Neuronal stem cell (in vitro differentiated cells): Measurements from ENCODE around the gene NQO2. TPM values are rescaled to one million over a fixed set of nuclear protein-coding genes. Genes with fewer than 3 reads are reported as not detected.

Experiments
- DNase-seq: peaks from one replicate; pipeline ENCODE4 v3.0.0-alpha.2; 2013; ENCODE audit warnings: low spot score
- H2AFZ ChIP-seq: one replicate; pipeline ENCODE4 v1.6.1; 2013; ENCODE audit warnings: mild to moderate bottlenecking, low read length, inconsistent platforms
- H2AK5ac ChIP-seq: 2 replicates; pipeline ENCODE4 v1.6.1; 2013; ENCODE audit warnings: low read depth, mild to moderate bottlenecking, inconsistent platforms, low read length, moderate library complexity, mixed read lengths
- H2BK120ac ChIP-seq: 2 replicates; pipeline ENCODE4 v1.6.1; 2013; ENCODE audit warnings: low read depth, mild to moderate bottlenecking, inconsistent platforms, low read length, moderate library complexity, mixed read lengths
- H2BK12ac ChIP-seq: one replicate; pipeline ENCODE4 v1.6.1; 2013; ENCODE audit warnings: low read length, inconsistent platforms
- H2BK15ac ChIP-seq: 2 replicates; pipeline ENCODE4 v1.6.1; 2013; ENCODE audit warnings: mild to moderate bottlenecking, low read length, inconsistent platforms, mixed read lengths
- H2BK5ac ChIP-seq: one replicate; pipeline ENCODE4 v1.6.1; 2013; ENCODE audit warnings: inconsistent platforms, mild to moderate bottlenecking, low read length, moderate library complexity
- H3K14ac ChIP-seq: one replicate; pipeline ENCODE4 v1.6.1; 2013; ENCODE audit warnings: low read length, inconsistent platforms
- H3K18ac ChIP-seq: 2 replicates; pipeline ENCODE4 v1.6.1; 2013; ENCODE audit warnings: low read length, inconsistent platforms
- H3K23ac ChIP-seq: 2 replicates; pipeline ENCODE4 v1.6.1; 2013; ENCODE audit warnings: low read depth, mild to moderate bottlenecking, mixed read lengths, low read length, inconsistent platforms; ENCODE audit not compliant: poor library complexity
- H3K27ac ChIP-seq: replicated peaks from 3 replicates; pipeline ENCODE4 v1.5.1; 2013; ENCODE audit warnings: low read length, inconsistent platforms
- H3K27me3 ChIP-seq, 3 experiments: 2 replicates each; pipeline ENCODE4 v1.6.1; 2013; ENCODE audit warnings: low read length in 3 of 3, mild to moderate bottlenecking in 2 of 3, inconsistent platforms in 1 of 3, low read depth in 1 of 3, mixed read lengths in 1 of 3, moderate library complexity in 1 of 3; ENCODE audit not compliant: control insufficient read depth in 3 of 3, insufficient read depth in 3 of 3
- H3K36me3 ChIP-seq, 2 donors: replicated peaks in 1 of 2; 2 replicates each; pipeline ENCODE4 v1.6.1; 2013; ENCODE audit warnings: low read length in 2 of 2; ENCODE audit not compliant: control insufficient read depth in 2 of 2, insufficient read depth in 2 of 2
- H3K4ac ChIP-seq: 2 replicates; pipeline ENCODE4 v1.6.1; 2013; ENCODE audit warnings: inconsistent platforms, mild to moderate bottlenecking, low read length, moderate library complexity
- H3K4me1 ChIP-seq, 2 donors: 1 replicate in 1 of 2; 2 replicates in 1 of 2; pipeline ENCODE4 v1.6.1; 2013; ENCODE audit warnings: low read length in 2 of 2, low read depth in 1 of 2; ENCODE audit not compliant: control insufficient read depth in 2 of 2, insufficient read depth in 1 of 2
- H3K4me2 ChIP-seq: one replicate; pipeline ENCODE4 v1.6.1; 2013; ENCODE audit warnings: mild to moderate bottlenecking, low read length, inconsistent platforms; ENCODE audit not compliant: insufficient read depth, poor library complexity, severe bottlenecking
- H3K4me3 ChIP-seq, 2 donors: 2 replicates each; pipeline ENCODE4 v1.5.1; 2013; ENCODE audit warnings: low read length in 2 of 2, mild to moderate bottlenecking in 2 of 2, inconsistent platforms in 1 of 2, moderate library complexity in 1 of 2
- H3K79me1 ChIP-seq: one replicate; pipeline ENCODE4 v1.6.1; 2013; ENCODE audit warnings: low read depth, mild to moderate bottlenecking, inconsistent platforms, low read length, moderate library complexity
- H3K9ac ChIP-seq: one replicate; pipeline ENCODE4 v1.6.1; 2013; ENCODE audit warnings: mild to moderate bottlenecking, low read depth, low read length, inconsistent platforms; ENCODE audit not compliant: poor library complexity
- H3K9me3 ChIP-seq, 2 donors: replicated peaks in 1 of 2; 2 replicates each; pipeline versions ENCODE3 to v1.6.1; 2013; ENCODE audit warnings: low read length in 2 of 2, mild to moderate bottlenecking in 2 of 2, inconsistent platforms in 1 of 2, low read depth in 1 of 2, mixed read lengths in 1 of 2, moderate library complexity in 1 of 2; ENCODE audit not compliant: control insufficient read depth in 2 of 2, insufficient read depth in 1 of 2
- H4K8ac ChIP-seq: one replicate; pipeline ENCODE4 v1.6.1; 2013; ENCODE audit warnings: low read depth, mild to moderate bottlenecking, inconsistent platforms, low read length, moderate library complexity
- H4K91ac ChIP-seq: one replicate; pipeline ENCODE4 v1.6.1; 2013; ENCODE audit warnings: low read length, low read depth, mild to moderate bottlenecking, inconsistent platforms; ENCODE audit not compliant: poor library complexity
- WGBS, 2 donors: extraction: QIAGEN DNeasy Blood & Tissue Kit; methylation state at CpG; one replicate each; pipeline ENCODE4 v1.1.7; 2013; ENCODE audit warnings: missing lambda C conversion rate in 2 of 2, mixed read lengths in 1 of 2; ENCODE audit not compliant: insufficient read length in 2 of 2, insufficient replicate concordance in 1 of 2; ENCODE audit errors: extremely low coverage in 2 of 2; 5-methylcytosine and 5-hydroxymethylcytosine counted together
- small RNA-seq: library from polyadenylated mRNA; stranded (forward); fragments of <200 nt; extraction: miRNeasy Mini kit (QIAGEN cat#:217004); gene quantifications from one replicate; pipeline ENCODE3, GENCODE V24; 2013; ENCODE audit not compliant: insufficient read depth

The NQO2 gene

DNA sequence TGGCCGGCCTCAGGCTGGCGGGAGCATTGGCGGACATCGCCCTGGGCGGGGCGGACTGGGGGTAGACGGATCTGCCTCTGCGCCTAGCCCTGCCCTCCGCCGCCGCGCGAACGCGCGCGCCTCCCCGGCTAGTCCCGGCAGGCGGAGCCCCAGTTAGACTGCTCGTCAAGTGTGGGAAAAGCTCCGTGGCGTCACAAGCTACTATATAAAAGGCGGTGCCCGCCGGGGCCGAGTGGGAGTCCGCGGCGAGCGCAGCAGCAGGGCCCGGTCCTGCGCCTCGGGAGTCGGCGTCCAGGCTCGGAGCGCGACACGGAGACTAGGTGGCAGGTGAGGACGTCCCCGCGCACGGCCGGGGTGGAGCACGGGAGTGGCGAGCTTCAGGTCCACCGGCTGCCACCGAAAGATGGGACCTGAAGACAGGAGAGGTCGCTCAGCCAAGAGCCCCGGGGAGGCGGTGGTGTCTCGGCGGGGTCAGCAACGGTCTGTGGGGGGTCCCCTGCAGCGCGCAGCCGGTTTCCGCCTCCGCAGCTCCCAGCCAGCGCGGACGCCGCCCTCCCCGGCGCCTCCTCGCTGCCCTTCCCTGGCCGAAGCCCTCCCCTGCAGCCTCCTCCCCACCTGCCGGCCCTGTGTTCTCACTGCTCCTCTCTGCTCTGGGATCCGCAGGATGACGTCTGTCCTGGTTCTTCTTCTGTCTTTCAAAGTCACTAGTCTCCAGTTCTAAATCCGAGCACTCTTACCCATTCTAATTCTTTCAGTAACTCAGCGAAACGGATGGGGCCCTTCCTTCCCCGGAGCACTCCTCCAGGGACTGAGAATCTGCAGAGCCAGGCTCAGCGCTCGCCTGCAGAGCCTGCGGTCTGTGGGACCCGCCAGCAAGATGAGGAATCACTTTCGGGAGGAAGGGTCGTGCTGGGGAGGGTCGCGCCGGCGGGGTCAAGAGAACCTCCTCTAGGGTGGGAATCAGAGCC is 64.3 kb downstream of the NQO2 start:
- WGBS, 2 donors: no CpG with 5 or more reads among the region's 85 CpGs
- H3K23ac ChIP-seq: peak overlapping the region; percentile 98
- H3K9ac ChIP-seq: peak overlapping the region; percentile 91
- no peak overlapping the region for H2BK120ac ChIP-seq
- H3K36me3 ChIP-seq: peaks cover 0 to 2% of the 10 kb centered on the region in 2 donors
- H3K4me1 ChIP-seq: no peaks in the 10 kb centered on the region
- H4K91ac ChIP-seq: no peak overlapping the region
- no peak overlapping the region for H2BK5ac ChIP-seq
- H4K8ac ChIP-seq: no peak overlapping the region
- H3K4ac ChIP-seq: no peak overlapping the region
- H3K9me3 ChIP-seq: peaks cover 2 to 17% of the 10 kb centered on the region in 2 donors
- peak overlapping the region; percentile 76 for H3K4me2 ChIP-seq
- H3K79me1 ChIP-seq: no peaks in the 10 kb centered on the region
- H3K18ac ChIP-seq: peak overlapping the region; percentile 94
- peak overlapping the region; percentile 95 for H2AFZ ChIP-seq
- no peak overlapping the region for H2AK5ac ChIP-seq
- peak overlapping the region; percentile 88 for H2BK15ac ChIP-seq
- H3K14ac ChIP-seq: peak overlapping the region; percentile 67
- H2BK12ac ChIP-seq: no peak overlapping the region
- H3K4me3 ChIP-seq: peak overlapping the region; percentile 63 to 90
- peak; percentile 62 for DNase-seq
- no peak overlapping the region for H3K27ac ChIP-seq
- peaks cover 0 to 7% (median 2%) of the 10 kb centered on the region in 3 experiments for H3K27me3 ChIP-seq

DNA sequence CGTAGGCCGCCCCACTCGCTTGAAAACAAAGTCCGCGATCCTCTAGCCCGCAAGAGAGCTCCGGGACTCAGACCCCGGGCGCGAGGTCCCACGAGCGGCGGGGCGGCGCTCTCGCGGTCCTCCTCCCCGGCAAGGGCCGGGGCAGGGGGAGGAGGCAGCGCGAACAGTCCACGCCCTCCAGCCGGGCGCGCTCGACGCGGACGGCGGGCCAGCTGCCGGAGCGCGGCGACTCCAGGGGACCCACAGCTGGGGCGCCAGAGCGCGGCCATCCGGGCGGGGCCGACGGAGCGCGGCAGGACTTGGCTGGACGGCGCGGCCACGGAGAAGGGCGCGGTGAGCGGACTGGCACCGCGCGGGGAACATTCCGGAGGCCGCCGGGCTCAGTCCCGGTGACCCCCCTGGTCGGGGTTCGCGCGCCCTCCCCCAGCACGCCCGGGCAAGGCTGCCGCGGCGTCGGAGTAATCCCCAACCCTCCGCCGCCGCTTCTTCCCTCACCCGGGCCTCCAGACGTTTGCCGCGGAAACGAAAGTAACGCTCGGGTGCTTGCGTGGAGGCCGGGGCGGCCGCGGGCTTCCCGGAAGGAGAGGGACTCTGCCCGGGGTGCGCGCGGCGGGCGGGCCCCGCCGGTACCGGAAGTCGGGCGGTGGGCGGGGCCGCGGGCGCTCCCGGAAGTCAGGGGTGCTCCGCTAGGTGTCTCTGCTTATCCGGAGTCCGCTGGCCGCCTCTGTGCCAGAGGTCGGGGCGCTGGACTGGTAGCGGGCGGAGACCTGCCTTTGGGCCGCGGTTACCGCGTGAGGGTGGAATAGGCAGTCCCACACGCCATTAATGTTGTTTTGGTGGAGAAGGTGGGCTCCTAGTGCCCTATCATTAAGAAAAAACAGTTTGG is 68.9 kb downstream of the NQO2 start, which contains the start of gene RIPK1:
Gene RIPK1, plus strand, starts transcription at position 166 of the 886 bp plus-strand sequence. CDS start 8,330 bp downstream, outside the sequence.
- no CpG with 5 or more reads among the region's 112 CpGs for WGBS, 2 donors
- H3K36me3 ChIP-seq: peaks cover 0 to 12% of the 10 kb centered on the region in 2 donors

More for the DNA sequence above, 68.9 kb downstream of the NQO2 start, which contains the start of gene RIPK1:
- Histone ChIP-seq H3K27me3 (peaks cover 0 to 2% (median 0%) of the 10 kb centered on the region in 3 experiments), H4K8ac (peak within 1 kb of the TSS; percentile 3), H2AK5ac (peak within 1 kb of the TSS; percentile 78), H3K27ac (peak within 1 kb of the TSS; percentile 91), H3K14ac (no peak within 1 kb of the TSS), H3K4me2 (peak within 1 kb of the TSS; percentile 80), H3K79me1 (peaks cover 3% of the 10 kb centered on the region), H3K4ac (no peak within 1 kb of the TSS), H4K91ac (no peak within 1 kb of the TSS), H3K4me3 (peak within 1 kb of the TSS; percentile 80 to 98), H3K18ac (peak within 1 kb of the TSS; percentile 98), H2AFZ (peak within 1 kb of the TSS; percentile 97), H2BK120ac (peak within 1 kb of the TSS; percentile 61), H2BK12ac (peak within 1 kb of the TSS; percentile 58), H3K9me3 (peaks cover 2 to 17% of the 10 kb centered on the region in 2 donors), H3K9ac (peak within 1 kb of the TSS; percentile 94), H3K23ac (peak within 1 kb of the TSS; percentile 98), H2BK15ac (peak within 1 kb of the TSS; percentile 94), H2BK5ac (peak within 1 kb of the TSS; percentile 97), H3K4me1 (peaks cover 0 to 1% of the 10 kb centered on the region in 2 donors)
- peak; percentile 77 for DNase-seq

Small RNA genes lying within 50 kb of the gene (small RNA-seq; reads per million reads assigned to genes)
- not detected for gene AL133351.4
